Measurements from ENCODE around the gene FYB2.

The FYB2 gene

DNA sequence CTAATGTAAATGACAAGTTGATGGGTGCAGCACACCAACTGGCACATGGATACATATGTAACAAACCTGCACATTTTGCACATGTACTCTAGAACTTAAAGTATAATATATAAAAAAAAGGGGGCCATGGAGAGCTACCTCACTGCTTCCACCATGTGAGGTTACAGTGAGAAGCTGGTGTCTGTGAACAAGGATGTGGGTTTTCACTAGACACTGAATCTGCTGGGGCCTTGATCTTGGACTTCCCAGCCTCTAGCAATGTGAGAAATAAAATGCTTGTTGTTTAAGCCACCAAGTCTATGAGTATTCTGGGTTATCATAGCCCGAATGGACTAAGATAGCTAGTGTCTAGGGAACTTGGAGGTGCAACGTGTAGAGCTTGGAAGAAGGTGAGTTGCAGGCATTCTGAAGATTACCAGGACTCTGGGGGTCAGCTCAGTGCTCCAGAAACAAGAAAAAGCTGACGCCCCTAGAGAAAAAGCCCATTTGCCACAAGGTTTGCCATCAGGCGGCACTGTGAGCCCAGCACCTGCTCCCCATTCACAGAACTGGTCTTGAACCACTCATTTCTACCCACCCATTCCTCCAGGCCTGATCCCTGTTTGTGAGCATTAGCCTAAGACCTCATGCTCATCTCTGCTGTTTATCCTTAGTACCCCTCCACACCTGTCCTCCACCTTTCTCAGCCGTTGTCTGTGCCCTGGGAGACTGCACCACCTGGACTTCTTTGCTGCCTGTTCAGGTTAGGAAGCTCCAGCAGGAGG lies 15.1 kb upstream of the FYB2 start:
- DNase-seq: no peak

DNA sequence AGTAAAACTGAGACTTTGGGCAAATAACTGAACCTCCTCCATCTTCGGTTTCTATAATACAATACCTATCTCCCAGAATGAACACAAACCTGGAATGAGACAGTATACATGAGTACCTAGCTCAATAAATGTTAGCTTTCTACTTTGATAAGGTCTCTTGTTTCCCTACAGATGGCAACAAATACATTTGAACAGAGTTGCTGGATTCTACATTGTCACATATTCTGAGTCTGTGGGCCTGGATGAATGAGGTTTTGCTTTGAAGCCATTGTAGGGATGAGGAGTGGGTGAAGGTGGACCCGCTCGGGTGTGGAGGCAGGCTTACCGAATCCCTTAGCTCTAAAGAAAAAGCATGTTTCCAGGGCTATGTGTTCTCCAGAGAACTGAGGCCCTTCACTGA lies 13.9 kb upstream of the FYB2 start:
- DNase-seq: no peak

GRCh38 chr1:56831871-56832693 lies 12.9 kb upstream of the FYB2 start:
- peak; percentile 59 for DNase-seq

DNA sequence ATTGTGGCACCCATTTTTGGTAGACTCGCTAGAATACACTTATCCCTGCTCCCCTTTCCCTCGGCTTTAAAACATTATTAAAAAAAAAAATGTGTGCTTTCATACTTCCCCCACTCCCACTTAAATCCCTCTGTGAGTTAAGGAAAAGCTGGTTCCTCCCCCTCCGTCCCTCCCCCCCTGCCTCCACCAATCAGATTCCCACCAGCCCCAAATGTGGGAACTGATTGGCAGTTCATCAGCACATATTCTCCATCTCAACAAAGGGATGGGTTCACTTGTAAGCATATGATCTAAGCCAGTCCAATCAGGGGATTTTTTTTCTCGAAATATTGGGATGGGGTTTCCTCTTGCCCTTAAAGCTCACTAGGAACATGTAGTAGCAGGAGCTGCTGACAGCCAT lies 10.8 kb upstream of the FYB2 start:
- no peak for DNase-seq

DNA sequence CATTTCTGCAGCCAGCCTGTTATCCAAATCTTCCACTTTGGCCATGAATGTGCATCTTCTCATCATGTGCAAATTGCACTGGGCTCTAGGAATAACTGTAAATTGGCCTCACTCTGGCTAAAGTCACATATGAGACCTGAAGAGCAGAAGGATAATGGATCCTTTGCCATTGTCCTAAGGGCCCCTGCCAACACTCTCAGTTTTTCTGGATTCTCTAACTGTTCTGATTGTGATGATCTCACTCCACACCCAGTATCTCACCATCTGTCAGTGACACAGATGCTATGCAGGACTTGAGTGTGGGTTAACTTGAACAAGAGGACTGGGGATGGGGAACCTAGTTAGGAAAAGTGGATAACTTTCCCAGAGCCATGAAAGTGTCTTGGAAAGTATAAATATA lies 8.5 kb upstream of the FYB2 start:
- DNase-seq: no peak

- no peak for DNase-seq
These were observed 6.2 kb upstream of the FYB2 start for GRCh38 chr1:56825436-56825835.

DNA sequence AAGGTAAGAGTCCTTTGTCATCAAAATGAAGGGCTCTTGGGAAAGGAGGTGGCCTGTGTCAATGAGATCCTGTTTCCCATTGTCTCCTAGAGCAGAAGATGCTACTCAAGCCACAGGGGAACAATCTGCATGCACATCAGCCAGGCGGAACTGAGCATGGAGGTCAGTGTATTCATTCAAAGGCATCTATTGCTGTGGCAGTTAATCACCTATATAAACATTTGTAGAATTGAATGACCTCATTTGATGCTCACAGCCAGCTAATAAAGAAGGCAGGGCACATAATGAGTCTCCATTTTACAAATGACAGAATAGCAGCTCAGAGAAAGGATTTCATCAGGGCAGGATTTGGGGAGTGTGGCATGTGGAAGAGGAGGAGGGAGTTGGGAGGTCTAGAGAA lies 5.7 kb upstream of the FYB2 start:
- no peak for DNase-seq

- no peak for DNase-seq
These were observed 5.1 kb upstream of the FYB2 start for GRCh38 chr1:56824271-56824670.

DNA sequence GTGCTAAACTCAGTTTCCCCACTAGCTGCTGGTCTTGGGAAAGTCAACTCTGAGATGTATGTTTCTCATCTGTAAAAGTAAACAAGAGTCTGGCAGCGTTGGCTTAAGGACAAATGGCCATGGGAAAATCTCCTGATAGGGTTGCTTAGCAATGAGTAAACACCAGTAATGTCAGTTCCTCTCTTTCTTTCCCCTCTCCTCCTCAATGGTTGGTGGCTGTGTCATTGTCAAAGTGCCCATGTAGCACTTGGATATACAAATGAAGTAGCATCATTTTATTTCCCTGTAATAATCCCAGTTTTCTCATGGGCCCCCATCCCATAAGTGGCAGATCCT lies 2.2 kb upstream of the FYB2 start:
- DNase-seq: no peak

GRCh38 chr1:56820755-56821461 lies 1.7 kb upstream of the FYB2 start:
- DNase-seq: peak; percentile 47

GRCh38 chr1:56817716-56818463 lies 1.3 kb downstream of the FYB2 start:
- no peak for DNase-seq

DNA sequence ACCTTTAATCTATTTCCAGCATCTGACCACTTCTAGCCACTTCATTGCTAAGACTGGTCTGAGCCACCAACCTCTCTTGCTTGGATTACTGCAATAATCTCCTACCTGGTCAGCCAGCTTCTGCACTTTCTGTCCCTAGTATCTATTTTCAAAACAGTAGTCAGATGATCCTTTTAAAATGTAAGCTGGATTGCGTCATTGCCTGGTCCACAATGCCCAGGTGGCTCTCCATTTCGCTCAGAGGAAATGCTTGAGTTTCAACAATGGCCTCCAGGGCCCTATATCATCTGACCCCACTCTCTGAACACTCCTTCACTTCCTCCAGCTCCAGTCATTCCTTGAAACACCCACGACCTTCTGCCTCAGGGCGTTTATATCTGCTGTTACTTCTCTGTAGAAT lies 2.3 kb downstream of the FYB2 start:
- no peak for DNase-seq

- DNase-seq: no peak
These were observed 2.9 kb downstream of the FYB2 start for GRCh38 chr1:56816264-56816663.

- no peak for DNase-seq
These were observed 5.0 kb downstream of the FYB2 start for GRCh38 chr1:56814205-56814604.

- no peak for DNase-seq
These were observed 7.9 kb downstream of the FYB2 start for GRCh38 chr1:56811331-56811730.

DNA sequence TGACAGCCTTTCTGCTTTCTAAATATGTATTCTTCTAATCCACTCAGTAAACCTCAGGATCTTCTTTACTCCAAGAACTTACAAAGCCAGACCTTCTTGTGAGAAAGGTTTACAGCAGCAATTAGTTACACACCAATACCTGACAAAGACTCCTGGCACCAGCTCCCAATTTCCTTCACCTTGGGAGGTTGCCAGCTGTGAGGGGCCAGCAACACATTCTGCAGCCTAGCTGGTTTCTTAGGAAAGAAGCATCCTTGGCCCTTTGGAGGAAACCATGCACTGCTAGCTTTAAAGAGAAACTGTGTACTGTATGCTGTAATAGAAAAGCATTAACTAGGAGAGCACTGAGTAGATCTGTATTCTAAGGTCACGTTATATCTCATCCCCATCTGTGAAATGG lies 10.8 kb downstream of the FYB2 start:
- no peak for DNase-seq

- DNase-seq: no peak
These were observed 12.4 kb downstream of the FYB2 start for GRCh38 chr1:56806804-56807203.

GRCh38 chr1:56803561-56804156 lies 15.5 kb downstream of the FYB2 start:
- DNase-seq: no peak

DNA sequence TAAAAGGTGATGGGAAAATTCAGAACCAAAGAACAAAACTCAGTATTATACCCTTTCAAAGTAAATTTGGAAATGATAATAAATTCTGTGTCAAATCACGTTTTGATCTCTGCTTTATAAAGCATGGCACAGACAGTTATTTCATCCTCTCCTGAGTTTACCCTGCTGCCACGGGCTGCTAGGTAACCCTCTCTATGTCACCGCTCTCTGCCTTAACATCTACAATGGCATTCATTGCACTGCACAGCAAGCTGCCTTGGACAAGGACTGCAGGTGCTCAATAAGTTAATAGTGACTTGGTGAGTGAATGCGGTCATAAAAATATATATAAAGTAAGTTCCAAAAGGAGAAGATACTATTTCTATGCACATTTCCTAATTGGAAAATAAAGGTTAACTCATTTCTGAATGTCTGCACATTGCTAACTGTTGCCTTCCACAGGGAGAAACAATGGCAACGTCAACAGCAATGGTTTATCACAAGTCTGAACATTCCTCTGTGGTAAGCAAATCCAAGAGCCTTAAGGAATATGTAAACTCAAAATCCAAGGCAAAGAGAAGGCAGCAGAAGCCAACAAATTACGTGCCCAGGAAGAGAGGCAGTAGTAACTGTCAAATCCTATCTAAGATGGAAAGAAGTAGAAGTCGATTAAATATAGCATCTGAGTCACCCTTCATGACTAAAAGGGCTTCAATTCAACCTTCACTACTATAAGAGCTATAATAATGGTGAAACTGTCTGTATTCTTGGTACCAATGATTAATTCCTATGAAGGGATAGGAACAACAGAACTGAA lies 19.4 kb downstream of the FYB2 start:
- DNase-seq: no peak

GRCh38 chr1:56798053-56798471 lies 21.1 kb downstream of the FYB2 start:
- DNase-seq: no peak

GRCh38 chr1:56797065-56797685 lies 22.0 kb downstream of the FYB2 start:
- DNase-seq: no peak

Data from activated T-cell treated with anti-CD3 and anti-CD28 coated beads, Interleukin-2, amount 50 U/mL, for 1 hour (primary cell).